Activated naive CD4-positive, alpha-beta T cell treated with anti-CD3 and anti-CD28 coated beads, Interleukin-2, amount 50 U/mL, for 16 hours (primary cell): Measurements from ENCODE around the gene FBRS.

Source experiments
- DNase-seq: peaks from one replicate; pipeline ENCODE4 v3.0.0-alpha.2; 2020

Gene FBRS

DNA sequence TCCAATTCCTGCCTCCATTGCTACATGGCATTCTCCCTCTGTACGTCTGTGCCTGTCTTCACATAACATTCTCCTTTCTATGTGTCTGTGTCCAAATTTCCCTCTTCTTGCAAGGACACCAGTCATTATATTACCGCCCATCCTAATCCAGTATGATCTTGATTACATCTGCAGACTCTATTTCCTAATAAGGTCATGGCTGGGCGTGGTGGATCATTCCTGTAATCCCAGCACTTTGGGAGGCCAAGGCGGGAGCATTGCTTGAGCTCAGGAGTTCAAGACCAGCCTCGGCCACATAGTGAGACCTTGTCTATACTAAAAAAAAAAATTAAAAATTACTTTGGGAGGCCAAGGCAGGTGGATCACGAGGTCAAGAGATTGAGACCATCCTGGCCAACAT, 12.5 kb upstream of the FBRS start:
- DNase-seq: no peak

DNA sequence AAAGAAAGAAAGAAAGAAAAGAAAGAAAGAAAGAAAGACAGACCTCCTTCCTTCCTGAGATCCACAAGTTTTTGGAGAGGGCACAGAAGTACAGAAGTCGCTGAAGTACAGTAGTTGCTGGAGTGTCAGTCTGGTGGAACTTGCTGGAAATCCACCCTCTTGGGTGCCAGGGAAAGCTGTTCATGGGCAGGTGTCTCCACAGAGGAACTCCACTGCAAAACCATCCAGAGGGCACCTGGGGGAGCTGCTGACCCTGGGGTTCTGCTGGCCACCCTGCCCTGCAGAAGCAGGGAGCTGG, 11.0 kb upstream of the FBRS start:
- no peak for DNase-seq

DNA sequence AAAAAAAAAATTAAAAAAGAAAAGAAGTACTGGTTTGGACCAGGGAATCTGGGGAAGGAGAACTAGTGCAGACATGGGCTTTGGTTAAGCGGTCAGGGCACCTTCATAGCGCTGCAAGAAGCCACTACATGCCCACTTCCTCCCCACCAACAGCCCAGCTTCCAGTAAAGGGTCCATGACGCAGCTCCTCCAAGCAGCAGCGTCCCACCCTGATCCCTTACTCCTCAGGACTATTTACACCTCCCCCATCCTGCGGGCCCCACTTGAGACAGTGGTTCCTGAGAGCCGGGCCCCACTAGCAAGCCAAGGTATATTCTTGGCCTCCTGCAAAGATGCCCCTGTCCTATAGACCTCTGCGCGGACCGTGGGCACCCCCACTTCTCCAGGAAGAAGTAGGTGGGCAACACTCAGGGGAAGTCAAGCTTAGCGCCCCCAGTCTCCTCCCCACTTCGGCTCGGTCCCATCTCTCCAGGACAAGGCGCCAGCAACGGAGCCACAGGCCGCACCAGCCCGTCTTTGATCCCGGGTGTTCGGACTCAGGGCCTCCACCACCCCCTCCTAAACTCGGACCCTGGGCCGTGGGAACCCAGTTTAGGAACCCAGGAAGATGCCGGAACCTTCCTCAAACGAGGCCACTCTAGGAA, 8.4 kb upstream of the FBRS start:
- no peak for DNase-seq

DNA sequence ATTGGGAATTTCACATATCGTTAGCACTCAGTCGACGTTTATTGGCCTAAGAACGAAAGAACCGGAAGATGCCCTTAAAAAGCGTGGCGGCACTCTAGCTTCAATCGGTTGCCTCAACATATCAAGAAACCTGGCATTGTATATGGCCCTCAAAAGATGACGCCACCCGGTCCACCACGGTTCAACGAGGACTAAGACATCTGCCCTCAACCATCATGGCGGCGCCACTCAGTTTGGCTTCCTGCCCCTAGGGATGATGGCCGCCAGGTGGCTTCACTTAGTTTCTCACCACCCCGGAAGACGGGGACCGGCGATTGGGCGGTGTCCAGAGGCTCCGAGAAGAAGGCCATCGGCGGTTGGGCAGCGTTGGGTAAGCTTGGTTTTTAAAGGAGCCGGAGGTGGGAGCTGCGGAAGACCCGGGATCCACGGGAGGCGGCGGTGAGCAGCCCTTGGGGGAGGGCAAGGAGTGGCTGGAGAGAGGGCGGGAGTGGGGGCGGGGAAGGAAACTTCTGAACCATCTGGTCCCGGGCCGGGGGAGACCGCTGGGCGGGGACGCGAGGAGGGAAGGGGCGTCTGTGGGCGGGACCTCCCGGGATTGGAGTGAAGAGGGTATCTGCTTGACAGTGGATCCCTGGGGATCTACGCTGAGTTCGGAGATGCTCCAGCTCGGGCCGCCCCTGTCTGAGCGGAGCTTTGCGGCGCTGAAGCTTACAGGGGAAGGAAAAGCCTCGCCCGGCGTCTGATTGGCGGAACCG, 7.7 kb upstream of the FBRS start, which contains the start of gene PRR14:
Gene PRR14 (plus strand): TSS at position 592 of the 755 bp plus-strand sequence. CDS start 686 bp downstream, outside the sequence.
- DNase-seq: peak; percentile 98

DNA sequence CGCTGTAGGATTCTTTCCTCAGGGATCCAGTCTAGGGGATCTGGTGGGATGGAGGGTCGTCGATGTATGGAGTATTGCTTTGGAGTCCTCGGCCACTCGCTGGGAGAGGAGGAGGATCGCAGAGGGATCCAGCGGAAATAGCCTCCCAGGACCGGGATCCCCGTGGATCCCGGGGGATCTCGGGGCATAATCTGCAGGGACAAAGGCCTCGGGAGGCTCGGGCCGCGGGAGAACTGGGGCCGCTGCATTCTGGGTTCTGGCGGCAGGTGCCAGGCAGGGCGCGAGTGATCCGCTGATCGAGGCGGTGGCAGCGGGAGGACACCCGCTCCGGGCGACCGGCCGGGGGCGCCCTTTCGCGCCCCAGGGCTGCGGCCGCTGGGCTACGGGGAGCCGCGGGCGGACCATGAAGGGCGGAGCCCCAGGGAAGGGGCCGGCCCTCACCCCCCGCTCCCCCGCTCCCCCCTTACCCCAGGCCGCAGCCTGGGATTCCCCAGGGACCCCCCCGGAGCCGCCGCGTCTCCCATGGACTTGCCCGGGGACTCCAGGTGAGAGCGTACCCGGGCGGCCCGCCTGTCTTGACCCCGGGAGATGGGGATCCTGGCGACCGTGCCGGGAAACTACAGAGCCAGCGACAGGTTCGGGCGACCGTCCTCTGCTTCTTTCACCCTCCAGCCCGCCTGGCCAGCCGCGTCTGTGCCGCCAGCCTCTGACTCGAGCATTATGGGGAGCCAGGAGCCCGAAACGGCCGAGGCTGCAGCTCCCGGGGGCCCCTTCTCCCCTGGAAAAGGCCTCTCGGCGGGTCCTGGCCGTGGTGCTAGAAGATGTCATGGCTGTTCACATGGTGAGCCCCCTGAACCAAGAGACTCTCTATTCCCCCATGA, 6.9 kb upstream of the FBRS start:
- peak; percentile 79 for DNase-seq

DNA sequence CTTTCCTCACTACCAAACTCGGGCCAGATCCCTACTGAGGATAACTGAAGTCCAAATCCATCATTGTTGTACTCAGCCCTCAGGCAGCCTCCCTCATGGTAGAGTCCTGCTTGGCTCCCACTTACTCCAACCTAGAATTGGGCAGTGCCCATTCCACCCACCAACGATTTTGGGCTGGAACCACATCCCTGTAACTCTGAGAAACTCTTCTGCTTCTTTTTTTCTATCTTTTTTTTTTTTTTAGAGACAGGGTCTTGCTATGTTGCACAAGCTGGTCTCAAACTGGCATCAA, 6.3 kb upstream of the FBRS start:
- DNase-seq: no peak

DNA sequence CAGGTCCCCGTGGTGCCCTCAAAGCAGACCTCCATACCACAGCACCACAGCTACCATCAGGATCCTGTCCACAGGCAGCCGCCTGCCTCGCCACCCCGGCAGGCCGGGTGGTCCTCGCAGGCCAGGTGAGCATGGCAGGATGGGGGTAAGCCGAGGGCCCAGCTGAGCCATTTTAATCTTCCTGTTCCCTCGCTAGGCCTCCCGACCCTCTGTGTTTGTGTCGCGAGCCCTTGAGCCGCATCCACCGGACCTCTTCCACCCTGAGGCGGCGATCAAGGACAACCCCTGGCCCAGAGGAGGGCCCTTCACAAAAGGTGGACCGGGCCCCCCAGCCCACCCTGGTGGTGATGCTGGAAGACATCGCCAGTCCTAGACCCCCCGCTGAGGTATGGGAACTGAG, 5.5 kb upstream of the FBRS start:
- no peak for DNase-seq

DNA sequence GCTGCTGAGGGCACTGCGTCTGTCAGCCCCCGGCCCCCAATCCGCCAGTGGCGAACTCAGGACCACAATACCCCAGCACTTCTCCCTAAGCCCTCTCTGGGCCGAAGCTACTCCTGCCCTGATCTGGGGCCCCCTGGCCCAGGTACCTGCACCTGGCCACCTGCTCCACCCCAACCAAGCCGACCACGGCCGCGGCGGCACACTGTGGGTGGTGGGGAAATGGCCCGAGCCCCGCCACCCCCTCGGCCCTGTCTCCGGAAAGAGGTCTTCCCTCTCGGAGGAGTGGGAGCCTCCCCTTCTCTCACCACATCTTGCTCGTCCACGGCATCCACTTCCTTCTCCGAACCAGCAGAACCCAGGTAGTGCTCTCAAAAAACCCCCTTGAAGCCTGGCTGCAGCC, 3.4 kb upstream of the FBRS start:
- no peak for DNase-seq

DNA sequence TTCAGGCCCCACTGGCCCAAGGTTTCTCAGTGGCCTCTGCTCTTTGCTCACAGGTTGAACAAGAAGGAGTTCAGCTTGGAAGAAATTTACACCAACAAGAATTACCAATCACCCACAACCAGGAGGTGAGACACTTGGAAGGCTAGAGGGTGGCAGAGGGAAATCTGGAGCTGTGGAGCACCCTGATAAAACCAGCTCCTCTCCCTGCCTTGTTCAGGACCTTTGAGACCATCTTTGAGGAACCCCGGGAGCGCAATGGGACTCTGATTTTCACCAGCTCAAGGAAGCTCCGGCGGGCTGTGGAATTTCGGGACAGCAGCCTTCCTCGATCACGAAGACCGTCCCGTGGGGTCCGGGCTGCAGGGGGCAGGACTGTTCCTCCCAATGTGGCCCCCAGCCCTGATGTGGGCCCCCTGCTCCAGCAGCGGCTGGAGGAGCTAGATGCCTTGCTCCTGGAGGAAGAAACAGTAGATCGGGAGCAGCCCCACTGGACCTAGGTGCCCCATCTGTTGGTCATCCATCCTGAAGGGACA, 2.4 kb upstream of the FBRS start:
- no peak for DNase-seq

DNA sequence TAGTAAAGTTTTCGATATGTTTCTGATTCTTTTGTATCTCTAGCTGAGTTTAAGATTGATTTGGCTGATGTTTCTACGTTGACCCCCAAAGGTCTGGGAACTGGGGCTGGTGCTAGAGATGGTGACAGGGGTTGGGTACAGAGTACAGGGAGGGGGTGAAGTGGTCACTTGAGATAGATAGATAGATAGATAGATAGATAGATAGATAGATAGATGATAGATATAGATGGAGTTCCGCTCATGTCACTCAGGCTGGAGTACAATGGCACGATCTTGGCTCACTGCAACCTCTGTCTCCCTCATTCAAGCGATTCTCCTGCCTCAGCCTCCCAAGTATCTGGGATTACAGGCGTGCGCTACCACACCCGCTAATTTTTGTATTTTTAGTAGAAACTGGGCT, 1.8 kb upstream of the FBRS start:
- no peak for DNase-seq

DNA sequence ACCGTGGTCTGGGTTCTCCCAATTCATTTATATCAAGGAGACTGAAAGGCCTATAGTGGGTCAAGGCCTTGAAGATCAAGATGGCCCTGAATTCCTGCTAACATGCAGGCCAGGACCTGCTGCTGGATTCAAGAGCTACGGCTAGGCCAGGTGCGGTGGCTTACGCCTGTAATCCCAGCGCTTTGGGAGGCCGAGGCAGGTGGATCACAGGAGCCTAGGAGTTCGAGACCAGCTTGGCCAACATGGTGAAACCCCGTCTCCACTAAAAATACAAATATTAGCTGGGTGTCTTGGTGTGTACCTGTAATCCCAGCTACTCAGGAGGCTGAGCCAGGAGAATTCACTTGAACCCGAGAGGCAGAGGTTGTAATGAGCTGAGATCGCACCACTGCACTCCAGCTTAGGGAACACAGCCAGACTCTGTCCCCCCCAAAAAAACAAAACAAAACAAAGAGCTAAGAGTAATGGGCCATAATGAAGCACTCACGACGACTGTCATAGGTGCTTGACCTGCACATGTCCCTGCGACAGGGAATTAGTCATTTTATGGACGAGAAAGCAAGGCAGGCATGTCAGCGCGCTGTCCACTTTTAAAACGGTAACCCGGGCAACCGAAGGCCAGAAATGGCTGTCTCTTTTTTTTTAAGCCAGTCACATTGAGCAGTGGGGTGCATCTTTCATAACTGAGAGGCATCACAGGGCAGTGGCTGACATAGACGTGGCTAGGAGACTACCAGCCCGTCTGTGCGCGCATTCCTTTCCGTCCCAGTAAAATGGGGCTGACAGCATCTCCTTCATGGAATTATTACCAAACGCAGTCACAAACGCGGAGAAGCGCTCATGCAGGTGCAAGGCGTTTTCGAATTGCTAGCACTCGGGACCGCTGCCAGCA, 1.0 kb upstream of the FBRS start:
- DNase-seq: no peak

DNA sequence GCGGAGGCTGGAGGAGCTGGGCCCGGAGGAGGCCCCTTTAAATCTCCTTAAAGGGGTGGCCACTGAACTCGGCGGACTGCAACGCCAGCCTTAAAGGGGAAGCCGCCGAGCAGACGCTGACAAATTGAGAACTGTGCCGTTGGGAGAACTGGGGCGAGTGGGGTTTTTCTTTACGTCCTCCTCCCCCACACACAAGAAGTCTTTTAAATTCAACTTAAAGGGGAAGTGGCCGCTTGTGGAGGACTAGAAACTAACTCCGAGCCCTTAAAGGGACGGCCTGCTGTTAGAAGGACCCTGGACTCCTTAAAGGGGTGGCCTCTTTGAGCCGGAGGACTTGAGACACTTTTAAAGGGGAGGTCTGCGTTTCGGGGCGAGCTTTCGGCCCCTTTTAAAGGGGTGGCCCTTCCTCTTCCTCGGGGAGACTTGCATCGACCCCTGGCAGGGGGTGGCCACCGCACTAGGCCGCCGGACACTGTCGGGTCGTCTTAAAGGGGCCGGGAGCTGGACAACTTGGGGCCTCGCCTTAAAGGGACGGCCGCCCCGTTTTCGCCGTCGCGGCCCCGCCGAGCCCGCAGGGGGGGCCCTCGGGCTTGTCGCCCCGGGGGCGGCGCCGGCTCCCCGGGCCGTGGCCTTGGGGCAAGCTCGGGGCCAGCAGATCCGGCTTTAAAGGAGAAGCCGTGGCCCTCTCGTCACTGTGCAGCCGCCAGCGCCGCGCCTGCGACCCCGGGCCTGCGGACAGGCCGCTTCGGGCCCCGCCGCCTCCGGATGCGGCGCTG, 688 bp downstream of the FBRS start:
- DNase-seq: no peak

DNA sequence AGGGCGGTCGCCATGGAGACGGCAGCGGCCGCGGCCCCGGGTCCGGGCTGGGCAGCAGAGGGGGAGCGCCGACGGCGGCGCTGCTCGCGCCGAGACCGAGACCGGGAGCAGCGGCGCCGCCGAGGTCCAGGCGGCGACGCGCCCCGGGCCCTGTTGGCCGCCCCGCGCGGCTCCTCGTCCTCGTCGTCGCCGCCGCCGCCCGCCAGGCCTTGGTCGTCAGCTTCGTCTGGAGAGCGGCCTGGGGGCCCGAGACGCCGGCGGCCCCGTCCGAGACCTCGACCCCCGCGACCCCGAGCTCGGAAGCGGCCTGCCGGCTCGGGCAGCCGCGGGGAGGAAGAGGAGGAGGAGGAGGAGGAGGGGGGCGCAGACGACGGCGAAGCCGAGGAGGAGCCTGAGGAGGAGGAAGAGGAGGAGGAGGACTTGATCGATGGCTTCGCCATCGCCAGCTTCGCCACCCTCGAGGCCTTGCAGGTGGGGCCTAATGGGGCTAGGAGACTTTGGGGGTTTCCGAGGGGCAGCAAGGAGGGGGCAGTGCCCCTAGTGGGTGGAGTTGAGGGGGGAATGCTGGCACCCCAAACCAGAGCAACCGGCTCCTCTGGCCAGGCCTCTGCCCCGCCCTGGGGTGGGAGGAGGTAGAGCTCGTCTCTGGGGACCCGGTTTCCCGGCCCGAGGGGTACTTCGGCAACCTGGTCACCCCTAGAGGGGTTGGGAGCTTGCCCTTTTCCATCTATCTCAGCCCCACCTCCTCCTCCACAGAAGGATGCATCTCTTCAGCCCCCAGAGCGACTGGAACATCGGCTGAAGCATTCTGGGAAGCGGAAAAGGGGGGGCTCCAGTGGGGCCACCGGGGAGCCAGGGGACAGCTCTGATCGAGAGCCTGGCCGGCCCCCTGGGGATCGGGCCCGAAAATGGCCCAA, 1.5 kb downstream of the FBRS start:
- DNase-seq: peak; percentile 51

DNA sequence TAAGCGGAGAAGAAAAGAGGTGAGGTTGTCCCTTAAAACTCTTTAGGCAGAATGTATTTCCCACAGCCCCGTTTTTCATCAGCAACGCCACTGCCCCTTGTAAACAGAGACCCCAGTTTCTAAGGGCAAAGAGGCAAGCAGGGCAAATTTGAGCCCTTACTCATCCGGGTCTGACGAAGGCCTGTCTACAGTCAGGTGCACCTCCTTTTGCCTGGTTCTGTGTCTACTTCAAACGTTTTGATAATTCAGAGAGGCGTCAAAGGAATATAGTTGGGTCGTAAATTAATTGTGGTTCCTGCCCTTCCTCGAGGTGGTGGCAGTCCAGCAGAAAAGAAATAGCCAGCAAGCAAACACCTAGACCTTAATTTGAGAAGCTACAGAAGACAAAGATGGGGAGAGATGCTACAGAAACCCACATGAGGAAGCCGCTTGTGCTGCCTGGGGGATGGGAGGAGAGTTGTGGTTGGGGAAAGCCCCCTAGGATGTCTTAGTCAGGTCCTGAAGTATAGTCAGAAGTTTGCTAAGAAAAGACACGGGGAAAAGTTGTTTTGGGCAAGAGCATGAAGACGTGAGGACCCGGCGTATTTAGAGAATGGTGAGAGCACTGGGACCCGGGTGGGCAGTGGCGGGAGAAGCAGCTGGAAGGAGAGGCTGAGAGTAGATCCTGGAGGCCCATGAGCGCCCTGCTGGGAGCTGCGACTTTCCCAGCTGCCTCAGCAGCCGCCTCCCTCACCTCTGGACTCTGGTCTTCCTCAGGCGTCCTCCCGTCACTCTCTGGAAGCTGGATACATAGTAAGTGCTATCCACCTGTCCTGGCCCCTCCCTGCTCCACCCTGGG, 2.4 kb downstream of the FBRS start:
- peak; percentile 85 for DNase-seq

DNA sequence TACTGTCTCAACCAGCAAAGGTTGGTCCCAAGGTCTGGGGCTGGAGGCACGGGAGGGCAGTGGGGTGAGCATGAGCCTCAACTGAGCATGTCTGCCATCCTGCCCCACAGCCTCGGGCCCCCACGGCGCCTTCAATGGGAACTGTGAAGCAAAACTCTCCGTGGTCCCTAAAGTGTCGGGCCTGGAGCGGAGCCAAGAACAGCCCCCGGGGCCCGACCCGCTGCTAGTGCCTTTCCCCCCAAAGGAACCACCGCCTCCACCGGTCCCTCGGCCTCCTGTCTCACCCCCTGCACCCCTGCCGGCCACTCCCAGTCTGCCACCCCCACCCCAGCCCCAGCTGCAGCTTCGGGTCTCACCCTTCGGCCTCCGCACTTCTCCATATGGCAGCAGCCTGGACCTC, 4.2 kb downstream of the FBRS start:
- DNase-seq: no peak

DNA sequence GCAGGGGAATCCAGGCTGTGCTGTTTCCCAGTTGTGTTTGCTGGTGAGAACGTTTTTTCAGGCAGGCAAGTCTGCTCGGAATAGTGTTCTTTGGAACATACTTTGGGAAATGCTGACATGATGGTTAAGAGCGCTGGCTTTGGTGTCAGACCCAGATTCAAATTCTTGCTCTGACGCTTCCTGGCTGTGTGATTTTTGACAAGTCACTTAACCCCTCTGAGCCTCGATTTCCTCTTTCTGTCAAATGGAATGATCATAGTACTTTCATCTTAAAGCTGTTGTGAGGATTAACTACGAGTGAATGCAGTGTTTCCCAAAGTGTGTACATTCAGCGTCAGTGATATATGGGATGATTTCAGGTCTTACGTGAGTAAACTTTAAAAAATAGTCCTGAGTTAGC, 4.8 kb downstream of the FBRS start:
- DNase-seq: no peak

DNA sequence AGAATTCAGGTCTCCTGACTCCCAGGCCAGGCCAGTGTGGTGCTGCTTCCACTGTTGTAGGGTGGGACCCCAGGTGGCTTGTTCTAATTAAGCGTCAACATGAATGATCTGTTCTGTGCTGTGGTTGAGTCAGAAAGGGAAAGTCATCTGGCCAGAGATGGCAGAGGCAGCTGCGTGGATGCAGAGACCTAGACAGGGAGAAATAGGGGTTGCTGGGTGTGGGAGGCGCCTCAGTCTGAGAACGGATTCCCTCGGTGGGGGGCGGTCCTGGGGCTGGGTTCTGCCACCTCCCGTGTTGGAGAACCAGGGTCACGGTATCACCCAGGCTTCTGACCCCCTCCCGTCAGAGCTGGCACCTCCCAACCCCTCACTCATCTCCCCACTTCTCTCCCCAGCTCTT, 5.6 kb downstream of the FBRS start:
- no peak for DNase-seq

DNA sequence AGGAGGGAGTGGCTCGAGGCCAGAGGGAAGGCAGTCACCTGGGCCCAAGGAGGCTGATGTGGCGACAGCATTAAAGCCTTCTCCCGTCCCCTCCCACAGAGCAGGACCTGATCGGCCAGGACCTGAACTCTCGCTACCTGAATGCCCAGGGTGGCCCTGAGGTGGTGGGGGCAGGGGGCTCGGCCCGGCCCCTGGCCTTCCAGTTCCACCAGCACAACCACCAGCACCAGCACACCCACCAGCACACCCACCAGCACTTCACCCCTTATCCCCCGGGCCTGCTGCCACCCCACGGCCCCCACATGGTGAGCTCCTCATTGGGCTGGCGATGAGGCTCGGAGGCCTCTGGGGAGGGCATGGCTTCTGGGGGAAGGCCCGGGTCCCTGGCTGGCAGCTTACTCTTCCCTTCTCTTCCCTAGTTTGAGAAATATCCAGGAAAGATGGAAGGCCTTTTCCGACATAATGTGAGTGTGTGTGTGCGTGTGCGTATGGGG, 6.4 kb downstream of the FBRS start:
- DNase-seq: no peak

DNA sequence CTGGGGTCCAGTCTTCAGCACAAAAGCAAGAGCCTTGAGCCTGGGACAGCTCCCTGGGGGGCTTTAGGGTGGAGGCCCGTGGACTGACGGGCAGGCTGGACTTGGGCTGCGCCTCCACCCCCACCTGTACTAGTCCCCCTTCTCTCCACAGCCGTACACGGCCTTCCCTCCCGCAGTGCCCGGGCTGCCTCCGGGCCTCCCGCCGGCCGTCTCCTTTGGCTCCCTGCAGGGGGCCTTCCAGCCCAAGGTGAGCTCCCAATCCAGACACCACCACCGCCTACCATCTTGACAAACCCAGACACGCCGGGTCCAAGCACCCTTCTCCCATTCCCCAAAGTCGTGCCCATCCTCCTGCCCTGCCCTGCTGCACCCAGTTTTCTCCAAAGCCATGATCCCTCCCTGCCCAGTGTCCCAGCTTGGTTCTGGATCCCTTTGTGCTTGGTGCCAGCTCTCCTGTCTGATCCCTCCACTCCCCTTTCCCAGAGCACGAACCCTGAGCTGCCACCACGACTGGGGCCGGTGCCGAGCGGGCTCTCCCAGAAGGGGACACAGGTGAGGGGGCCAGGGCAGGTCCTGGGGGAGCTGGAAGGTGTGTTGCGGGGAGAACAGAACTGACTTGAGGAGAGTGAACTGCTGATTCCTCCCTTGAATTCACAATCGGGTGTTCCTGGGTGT, 7.1 kb downstream of the FBRS start:
- no peak for DNase-seq
